ENCODE results near the gene TMEM267.
A peak's percentile ranks its signal among the peaks of the same experiment; 100 is the strongest.
"Not testable (repeated sequence)": the region's sequence is repeated elsewhere in the genome, so short reads cannot be mapped to it uniquely, and the experiment has no call there.

Gene TMEM267

GRCh38 chr5:43483298-43484105 lies at the start of gene TMEM267:
TMEM267 (minus strand) TSS chr5:43483865; CDS start chr5:43453969, 29,896 bp downstream.
- peak; percentile 95 for DNase-seq

DNA sequence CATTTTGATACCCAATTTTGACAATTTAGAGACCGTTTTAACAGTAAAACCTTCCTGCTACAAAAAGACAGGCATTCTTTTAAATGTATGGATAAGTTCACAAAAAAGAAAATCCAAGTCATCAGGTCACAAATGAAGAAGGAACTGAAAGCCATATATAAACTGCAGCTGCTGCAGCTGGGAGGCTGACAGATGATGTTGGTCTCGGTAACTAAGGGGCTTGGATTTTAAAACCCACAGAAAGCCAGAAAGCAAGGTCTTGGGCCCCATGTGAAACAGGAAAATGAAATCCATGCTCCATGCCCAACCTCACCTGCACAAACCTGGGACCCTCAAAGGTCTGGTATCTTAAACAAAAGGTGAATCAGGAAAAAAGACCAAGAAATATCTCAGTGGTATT lies 47.0 kb upstream of the TMEM267 start:
- no peak for DNase-seq

DNA sequence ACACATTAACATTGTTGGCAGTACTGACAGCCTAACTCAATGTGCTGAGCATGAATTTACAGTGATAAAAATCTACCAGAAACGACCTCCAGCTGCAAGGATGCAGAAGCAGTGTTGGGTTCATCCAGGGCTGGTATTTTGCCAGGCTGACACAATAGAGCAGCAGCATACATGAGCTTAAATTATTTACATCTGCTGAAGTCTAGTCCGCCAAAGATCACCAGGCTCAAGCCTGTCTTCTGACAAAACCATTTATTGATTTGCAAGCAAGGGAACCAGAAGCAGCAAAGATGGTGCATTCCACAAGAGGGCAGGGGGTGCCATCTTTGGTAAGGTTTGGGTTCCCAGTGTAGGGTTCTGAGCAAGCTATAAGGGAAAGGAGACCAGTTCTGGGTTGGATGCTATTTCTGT lies 40.0 kb upstream of the TMEM267 start:
- DNase-seq, result no peak

- no peak for DNase-seq
Observed at GRCh38 chr5:43520615-43521014, 37.0 kb upstream of the TMEM267 start.

DNA sequence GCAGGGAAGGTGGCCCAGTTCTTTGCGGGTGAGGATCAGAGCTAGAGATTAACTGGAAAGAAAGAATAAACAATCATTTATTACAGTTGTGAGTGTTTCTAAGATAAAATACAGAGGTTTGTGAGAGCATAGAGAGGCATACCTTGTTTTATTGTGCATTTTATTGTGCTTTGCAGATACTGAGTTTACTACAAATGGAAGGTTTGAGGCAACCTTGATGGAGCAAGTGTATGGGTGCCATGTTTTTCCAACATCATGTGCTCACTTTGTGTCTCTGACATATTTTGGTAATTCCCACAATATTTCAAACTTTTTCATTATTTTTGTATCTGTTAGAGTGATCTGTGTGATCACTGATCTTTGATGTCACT lies 32.0 kb upstream of the TMEM267 start:
- DNase-seq, result no peak

GRCh38 chr5:43514816-43515677 lies 31.4 kb upstream of the TMEM267 start, which contains the start of gene C5orf34:
C5orf34 (minus strand) TSS chr5:43515148; CDS start chr5:43509339, 5,809 bp downstream.
- DNase-seq, result peak; percentile 90

DNA sequence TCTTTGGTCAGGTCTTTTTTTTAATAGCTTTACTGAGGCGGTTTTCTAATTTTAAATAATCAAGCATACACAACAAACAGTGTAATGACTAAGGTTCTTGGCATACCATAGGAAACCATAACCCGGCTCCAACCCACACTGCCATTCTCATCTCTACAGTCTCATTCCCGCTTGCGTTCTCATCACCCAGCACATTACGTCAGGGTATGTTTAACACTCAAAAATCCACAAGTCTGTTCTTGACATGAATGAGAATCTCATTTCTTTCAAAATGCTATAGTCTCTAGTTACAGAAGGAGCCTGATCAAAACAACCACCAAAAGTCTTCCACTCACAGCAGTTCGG lies 30.8 kb upstream of the TMEM267 start:
- no peak for DNase-seq

DNA sequence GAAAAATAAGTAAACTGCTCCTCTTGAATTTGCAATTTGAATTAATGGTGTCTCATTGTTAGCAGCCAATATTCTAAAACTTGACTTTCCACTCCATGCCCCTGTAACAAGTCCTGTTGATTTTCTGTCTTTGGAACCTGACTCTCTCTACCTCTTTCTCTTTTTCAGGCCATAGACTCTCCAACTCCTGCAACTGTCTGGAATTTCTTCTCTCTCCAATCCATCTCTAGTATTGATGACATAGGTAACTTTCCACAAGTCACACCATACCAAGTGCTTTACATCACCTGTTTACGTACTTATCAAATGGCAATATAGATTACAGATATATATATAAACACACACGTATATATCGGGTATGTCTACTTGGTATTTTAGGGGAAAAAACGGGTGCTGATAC lies 30.4 kb upstream of the TMEM267 start:
- no peak for DNase-seq

GRCh38 chr5:43511062-43511461 lies 27.4 kb upstream of the TMEM267 start:
- not testable (repeated sequence) for DNase-seq

DNA sequence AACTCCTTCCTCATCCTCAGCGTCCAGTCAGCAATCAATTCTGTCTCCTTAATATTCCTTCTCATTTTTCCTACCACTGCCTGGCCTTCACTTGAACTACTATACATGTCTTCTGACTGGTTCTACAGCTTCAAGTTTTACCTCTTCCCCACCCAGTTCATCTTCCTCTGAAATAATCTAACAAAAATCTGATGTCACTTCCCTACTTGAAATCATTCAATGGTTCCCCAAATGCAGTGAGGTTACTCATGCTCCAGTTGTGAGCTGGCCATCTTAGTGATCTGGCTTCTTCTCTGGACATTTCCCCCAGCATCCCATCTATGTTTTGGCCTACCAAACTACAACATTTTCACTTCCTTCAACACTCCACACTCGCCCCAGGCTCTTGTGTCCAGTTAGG lies 14.9 kb upstream of the TMEM267 start:
- no peak for DNase-seq

GRCh38 chr5:43497311-43498104 lies 13.8 kb upstream of the TMEM267 start:
- no peak for DNase-seq

DNA sequence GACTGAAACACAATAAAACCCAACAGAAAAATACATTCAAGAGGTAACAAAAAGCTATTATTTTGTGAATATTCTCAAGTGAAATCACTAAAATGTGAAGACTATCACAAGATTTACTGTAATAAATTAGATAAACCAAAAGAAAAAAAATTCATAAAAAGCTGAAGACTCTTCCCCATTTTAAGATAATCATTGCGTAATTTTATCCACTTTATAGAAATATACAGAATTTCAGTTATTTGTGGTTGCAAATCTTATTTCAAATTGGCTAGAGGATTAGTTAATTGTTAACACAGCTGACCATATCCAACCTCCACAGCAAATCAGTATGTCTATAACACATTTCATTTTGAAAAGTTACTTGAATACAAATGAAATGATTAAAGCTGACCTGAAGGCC lies 7.7 kb upstream of the TMEM267 start:
- no peak for DNase-seq

- DNase-seq, result no peak
Observed at GRCh38 chr5:43486353-43486752, 2.7 kb upstream of the TMEM267 start.

GRCh38 chr5:43485406-43485805 lies 1.7 kb upstream of the TMEM267 start:
- DNase-seq, result no peak

GRCh38 chr5:43484106-43484849 lies 613 bp upstream of the TMEM267 start:
- peak; percentile 67 for DNase-seq

DNA sequence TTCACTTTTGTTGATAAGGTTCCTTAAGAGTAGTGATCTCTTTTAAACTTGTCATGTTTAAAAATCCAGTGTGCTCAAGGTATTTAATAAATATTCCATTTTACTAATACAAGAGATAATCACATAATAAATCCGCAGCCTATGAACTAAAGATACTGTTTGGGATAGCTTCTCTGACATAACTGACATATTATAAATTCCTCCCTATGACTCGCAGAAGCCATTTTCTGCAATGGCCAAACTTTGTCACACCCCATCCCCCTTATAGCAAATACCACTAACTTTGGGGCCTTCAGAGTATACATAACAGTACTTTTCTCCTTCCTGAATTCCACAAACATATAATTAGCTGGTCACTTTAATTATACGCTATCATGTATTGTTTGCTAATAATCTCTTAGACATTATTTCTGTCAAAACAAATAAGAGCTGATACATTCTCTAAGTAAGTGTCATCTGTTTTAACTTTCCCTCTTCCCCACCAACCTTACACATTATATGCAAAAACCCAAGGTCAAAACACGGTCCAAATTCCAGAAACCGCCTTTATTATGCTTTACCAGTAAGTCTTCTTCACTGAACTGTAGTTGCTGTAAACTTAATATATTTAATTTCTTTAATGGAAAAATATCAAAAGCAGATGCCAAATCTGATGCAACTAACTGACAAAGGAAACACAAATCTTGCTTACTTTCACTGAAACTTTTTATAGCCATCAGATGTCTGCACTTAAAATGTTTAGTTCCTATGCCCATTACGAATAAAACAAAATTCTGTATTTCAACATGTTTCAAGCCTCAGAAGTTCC lies 971 bp downstream of the TMEM267 start:
- no peak for DNase-seq

GRCh38 chr5:43469671-43470391 lies 13.8 kb downstream of the TMEM267 start:
- no peak for DNase-seq

DNA sequence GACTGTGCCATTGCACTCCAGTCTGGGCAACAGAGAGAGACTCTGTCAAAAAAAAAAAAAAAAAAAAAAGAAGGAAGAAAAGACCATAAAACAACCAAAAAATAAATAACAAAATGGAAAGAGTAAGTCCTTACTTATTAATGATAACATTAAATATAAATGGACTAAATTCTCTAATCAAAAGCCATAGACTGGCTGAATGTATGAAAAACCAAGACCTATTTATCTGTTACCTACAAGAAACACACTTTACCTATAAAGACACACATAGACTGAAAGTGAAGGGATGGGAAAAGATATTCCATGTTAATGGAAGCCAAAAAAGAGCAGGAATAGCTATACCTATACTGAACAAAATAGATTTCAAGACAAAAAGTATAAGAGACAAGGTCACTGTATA lies 16.6 kb downstream of the TMEM267 start:
- no peak for DNase-seq

DNA sequence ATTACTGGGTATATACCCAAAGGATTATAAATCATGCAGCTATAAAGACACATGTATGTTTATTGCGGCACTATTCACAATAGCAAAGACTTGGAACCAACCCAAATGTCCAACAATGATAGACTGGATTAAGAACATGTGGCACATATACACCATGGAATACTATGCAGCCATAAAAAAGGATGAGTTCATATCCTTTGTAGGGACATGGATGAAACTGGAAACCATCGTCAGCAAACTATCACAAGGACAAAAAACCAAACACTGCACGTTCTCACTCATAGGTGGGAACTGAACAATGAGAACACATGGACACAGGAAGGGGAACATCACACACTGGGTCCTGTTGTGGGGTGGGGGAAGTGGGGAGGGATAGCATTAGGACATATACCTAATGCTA lies 18.2 kb downstream of the TMEM267 start:
- not testable (repeated sequence) for DNase-seq

GRCh38 chr5:43461066-43461465 lies 22.6 kb downstream of the TMEM267 start:
- DNase-seq, result no peak

GRCh38 chr5:43456556-43456955 lies 27.1 kb downstream of the TMEM267 start:
- DNase-seq, result no peak
